GM23338 (cell line): Measurements from ENCODE around the gene DNAH8. TPM values are rescaled to one million over a fixed set of nuclear protein-coding genes. Genes with fewer than 3 reads are reported as not detected.

Experiments used
- CREB1 ChIP-seq: fragments of 250-450 bp; sonication (Bioruptor Pico); IDR thresholded peaks from 2 replicates; pipeline ENCODE4 v1.5.0; 2020; ENCODE audit warnings: low read depth, mild to moderate bottlenecking, moderate library complexity
- EZH2 ChIP-seq: fragments of 200-600 bp; sonication (generic); IDR thresholded peaks from one replicate; pipeline ENCODE4 v1.8.0; 2017; ENCODE audit warnings: antibody characterized with exemption, mild to moderate bottlenecking, low read depth; ENCODE audit not compliant: unreplicated experiment
- STAT1 ChIP-seq: IDR thresholded peaks from one replicate; pipeline ENCODE4 v1.6.1; 2016; ENCODE audit warnings: antibody characterized with exemption; ENCODE audit not compliant: unreplicated experiment
- ZNF331 ChIP-seq: fragments of 250-450 bp; sonication (Bioruptor Pico); IDR thresholded peaks from 2 replicates; pipeline ENCODE4 v1.5.0; 2020; ENCODE audit warnings: low read depth, mild to moderate bottlenecking, moderate library complexity
- polyA plus RNA-seq: library from polyadenylated mRNA; unstranded; fragments of >200 nt; fragmentation: Nextera tagmentation; extraction: Ambion mirVana; gene quantifications from 2 replicates; pipeline ENCODE4 v1.2.1, GENCODE V29; 2016
- total RNA-seq: library from RNA; depleted of rRNA; stranded (reverse); fragments of >200 nt; shearing (Covaris generic); gene quantifications from 2 replicates; pipeline ENCODE4 v1.2.3, GENCODE V29; 2014
- TF ChIP-seq, protein P1 (sequence below): IDR thresholded peaks from one replicate; pipeline ENCODE4 v1.6.1; 2018; ENCODE audit warnings: antibody characterized with exemption; ENCODE audit not compliant: unreplicated experiment
- TF ChIP-seq, protein P2 (sequence below): fragments of 250-450 bp; sonication (Bioruptor Pico); IDR thresholded peaks from 2 replicates; pipeline ENCODE4 v1.5.0; 2020; ENCODE audit warnings: mild to moderate bottlenecking, moderate library complexity

Gene DNAH8
- total and polyA plus RNA-seq, 2 experiments from 2014 or later = 0.02 TPM; not detected in 1

DNA sequence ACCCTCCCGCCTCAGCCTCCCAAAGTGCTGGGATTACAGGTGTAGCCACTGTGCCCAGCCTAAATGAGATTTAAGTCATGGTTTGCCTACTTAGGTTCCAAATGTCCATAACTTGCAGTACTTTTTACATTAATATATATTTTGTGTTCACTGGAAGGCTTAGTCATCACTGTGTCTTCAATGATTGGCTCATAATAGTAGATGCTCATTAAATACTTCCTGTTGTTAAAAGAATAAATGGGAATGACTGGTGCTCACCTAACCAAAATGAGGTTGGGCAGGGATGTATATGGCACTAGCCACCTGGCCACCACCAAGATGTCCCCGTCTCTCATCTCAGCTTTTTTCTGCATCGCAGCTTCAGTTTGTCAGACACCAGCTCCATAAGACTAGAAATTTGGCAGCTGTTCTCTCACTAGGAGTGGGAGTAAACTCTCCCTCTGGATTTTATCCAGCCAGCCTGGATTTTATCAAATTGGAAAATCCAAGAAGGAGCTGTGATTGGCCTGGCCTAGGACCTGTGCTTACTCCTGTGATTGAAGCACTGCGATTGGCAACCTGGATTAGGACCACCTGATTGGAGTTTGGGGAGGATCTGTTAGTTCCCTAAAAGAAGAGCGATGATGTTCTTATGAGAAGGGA, 11.0 kb upstream of the DNAH8 start (continued):
- TF ChIP-seq, protein P1, sequence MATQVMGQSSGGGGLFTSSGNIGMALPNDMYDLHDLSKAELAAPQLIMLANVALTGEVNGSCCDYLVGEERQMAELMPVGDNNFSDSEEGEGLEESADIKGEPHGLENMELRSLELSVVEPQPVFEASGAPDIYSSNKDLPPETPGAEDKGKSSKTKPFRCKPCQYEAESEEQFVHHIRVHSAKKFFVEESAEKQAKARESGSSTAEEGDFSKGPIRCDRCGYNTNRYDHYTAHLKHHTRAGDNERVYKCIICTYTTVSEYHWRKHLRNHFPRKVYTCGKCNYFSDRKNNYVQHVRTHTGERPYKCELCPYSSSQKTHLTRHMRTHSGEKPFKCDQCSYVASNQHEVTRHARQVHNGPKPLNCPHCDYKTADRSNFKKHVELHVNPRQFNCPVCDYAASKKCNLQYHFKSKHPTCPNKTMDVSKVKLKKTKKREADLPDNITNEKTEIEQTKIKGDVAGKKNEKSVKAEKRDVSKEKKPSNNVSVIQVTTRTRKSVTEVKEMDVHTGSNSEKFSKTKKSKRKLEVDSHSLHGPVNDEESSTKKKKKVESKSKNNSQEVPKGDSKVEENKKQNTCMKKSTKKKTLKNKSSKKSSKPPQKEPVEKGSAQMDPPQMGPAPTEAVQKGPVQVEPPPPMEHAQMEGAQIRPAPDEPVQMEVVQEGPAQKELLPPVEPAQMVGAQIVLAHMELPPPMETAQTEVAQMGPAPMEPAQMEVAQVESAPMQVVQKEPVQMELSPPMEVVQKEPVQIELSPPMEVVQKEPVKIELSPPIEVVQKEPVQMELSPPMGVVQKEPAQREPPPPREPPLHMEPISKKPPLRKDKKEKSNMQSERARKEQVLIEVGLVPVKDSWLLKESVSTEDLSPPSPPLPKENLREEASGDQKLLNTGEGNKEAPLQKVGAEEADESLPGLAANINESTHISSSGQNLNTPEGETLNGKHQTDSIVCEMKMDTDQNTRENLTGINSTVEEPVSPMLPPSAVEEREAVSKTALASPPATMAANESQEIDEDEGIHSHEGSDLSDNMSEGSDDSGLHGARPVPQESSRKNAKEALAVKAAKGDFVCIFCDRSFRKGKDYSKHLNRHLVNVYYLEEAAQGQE = no peak
- TF ChIP-seq, protein P2, sequence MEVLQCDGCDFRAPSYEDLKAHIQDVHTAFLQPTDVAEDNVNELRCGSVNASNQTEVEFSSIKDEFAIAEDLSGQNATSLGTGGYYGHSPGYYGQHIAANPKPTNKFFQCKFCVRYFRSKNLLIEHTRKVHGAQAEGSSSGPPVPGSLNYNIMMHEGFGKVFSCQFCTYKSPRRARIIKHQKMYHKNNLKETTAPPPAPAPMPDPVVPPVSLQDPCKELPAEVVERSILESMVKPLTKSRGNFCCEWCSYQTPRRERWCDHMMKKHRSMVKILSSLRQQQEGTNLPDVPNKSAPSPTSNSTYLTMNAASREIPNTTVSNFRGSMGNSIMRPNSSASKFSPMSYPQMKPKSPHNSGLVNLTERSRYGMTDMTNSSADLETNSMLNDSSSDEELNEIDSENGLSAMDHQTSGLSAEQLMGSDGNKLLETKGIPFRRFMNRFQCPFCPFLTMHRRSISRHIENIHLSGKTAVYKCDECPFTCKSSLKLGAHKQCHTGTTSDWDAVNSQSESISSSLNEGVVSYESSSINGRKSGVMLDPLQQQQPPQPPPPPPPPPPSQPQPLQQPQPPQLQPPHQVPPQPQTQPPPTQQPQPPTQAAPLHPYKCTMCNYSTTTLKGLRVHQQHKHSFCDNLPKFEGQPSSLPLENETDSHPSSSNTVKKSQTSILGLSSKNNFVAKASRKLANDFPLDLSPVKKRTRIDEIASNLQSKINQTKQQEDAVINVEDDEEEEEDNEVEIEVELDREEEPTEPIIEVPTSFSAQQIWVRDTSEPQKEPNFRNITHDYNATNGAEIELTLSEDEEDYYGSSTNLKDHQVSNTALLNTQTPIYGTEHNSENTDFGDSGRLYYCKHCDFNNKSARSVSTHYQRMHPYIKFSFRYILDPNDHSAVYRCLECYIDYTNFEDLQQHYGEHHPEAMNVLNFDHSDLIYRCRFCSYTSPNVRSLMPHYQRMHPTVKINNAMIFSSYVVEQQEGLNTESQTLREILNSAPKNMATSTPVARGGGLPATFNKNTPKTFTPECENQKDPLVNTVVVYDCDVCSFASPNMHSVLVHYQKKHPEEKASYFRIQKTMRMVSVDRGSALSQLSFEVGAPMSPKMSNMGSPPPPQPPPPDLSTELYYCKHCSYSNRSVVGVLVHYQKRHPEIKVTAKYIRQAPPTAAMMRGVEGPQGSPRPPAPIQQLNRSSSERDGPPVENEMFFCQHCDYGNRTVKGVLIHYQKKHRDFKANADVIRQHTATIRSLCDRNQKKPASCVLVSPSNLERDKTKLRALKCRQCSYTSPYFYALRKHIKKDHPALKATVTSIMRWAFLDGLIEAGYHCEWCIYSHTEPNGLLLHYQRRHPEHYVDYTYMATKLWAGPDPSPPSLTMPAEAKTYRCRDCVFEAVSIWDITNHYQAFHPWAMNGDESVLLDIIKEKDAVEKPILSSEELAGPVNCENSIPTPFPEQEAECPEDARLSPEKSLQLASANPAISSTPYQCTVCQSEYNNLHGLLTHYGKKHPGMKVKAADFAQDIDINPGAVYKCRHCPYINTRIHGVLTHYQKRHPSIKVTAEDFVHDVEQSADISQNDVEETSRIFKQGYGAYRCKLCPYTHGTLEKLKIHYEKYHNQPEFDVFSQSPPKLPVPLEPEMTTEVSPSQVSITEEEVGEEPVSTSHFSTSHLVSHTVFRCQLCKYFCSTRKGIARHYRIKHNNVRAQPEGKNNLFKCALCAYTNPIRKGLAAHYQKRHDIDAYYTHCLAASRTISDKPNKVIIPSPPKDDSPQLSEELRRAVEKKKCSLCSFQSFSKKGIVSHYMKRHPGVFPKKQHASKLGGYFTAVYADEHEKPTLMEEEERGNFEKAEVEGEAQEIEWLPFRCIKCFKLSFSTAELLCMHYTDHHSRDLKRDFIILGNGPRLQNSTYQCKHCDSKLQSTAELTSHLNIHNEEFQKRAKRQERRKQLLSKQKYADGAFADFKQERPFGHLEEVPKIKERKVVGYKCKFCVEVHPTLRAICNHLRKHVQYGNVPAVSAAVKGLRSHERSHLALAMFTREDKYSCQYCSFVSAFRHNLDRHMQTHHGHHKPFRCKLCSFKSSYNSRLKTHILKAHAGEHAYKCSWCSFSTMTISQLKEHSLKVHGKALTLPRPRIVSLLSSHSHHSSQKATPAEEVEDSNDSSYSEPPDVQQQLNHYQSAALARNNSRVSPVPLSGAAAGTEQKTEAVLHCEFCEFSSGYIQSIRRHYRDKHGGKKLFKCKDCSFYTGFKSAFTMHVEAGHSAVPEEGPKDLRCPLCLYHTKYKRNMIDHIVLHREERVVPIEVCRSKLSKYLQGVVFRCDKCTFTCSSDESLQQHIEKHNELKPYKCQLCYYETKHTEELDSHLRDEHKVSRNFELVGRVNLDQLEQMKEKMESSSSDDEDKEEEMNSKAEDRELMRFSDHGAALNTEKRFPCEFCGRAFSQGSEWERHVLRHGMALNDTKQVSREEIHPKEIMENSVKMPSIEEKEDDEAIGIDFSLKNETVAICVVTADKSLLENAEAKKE (CRISPR knock-in tag) = no peak
- TF ChIP-seq CREB1 (CRISPR knock-in tag) (no peak), ZNF331 (CRISPR knock-in tag) (no peak), EZH2 (no peak), STAT1 (no peak)
